Heart left ventricle (tissue), 13 donors: ENCODE measurements around the gene CSNK2A2.

Experiments
- POLR2A ChIP-seq, 2 donors: fragments of 450-650 bp; IDR thresholded peaks; one replicate each; pipeline ENCODE4 v1.6.1; 2017; ENCODE audit warnings: antibody characterized with exemption in 2 of 2, mild to moderate bottlenecking in 2 of 2, moderate library complexity in 2 of 2
- TF ChIP-seq, protein P1 (sequence below), 12 donors: fragments of 200-600 bp; sonication (generic) in 4 of 12; IDR thresholded peaks; one replicate each; pipeline versions ENCODE4 v1.5.0 to v1.8.0; 2018 to 2022; ENCODE audit warnings: antibody characterized with exemption in 12 of 12, mild to moderate bottlenecking in 5 of 12
- donor health status: ischemic (EF 13 %, LVEDD 7.1; RV severe dilation, severe dysfunction).
- donor health status: DM: no; HTN: yes; CAD: no.
- donor health status: DM: no; HTN: no; CAD: no.
- donor health status: ischemic (EF 25% LVEDD 6.9; RV normal size, moderate dysfunction).
- donor health status: ischemic (EF 25% LVEDD 5.7; RV mildly dilated, moderate dysfunction).
- donor health status: ischemic (EF 35%, LVEDD 5.7; RV mildly dilated, moderate dysfunction).
- donor health status: nonischemic (EF 11% LVEDD 7.7; RV severe dilation, severe dysfunction).
- donor health status: DM: yes; HTN: yes; CAD: no.
- donor health status: PGD.
- donor health status: ischemic (EF 29% LVEDD 5.4; RV normal size, mild dysfunction).
- donor health status: nonischemic (EF 23%, LVEDD 6.1; RV moderate dilation, normal function).

DNA sequence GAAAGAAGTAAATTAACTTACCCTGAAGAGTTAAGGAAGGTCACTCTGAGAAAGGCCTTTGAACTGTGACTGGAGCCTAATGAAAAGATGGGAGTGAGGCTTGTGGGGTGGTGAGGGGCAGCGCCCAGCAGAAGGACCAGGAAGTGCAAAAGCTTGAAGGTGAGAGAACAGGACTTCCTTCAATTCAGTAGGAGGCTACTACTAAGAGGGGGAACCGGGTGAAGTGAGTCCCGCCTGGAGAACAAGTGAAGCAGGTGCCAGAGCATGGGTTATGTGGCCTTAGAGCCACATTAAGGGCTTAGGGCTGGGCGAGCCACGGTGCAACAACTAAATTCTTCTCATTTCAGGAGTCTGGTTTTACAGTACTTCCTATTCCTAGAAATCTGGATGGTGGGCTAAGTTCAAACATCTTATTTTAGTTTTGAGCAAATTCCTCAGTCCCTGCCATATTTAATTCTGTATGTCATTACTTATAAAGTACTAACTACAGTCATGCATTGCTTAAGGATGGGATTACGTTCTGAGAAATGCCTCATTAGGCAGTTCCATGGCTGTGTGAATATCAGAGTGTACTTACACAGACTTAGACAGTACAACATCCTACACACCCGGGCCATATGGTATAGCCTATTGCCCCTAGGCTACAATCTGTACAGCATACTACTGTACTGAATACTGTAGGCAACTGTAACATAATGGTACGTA is 73.9 kb downstream of the CSNK2A2 start:
- TF ChIP-seq, protein P1, sequence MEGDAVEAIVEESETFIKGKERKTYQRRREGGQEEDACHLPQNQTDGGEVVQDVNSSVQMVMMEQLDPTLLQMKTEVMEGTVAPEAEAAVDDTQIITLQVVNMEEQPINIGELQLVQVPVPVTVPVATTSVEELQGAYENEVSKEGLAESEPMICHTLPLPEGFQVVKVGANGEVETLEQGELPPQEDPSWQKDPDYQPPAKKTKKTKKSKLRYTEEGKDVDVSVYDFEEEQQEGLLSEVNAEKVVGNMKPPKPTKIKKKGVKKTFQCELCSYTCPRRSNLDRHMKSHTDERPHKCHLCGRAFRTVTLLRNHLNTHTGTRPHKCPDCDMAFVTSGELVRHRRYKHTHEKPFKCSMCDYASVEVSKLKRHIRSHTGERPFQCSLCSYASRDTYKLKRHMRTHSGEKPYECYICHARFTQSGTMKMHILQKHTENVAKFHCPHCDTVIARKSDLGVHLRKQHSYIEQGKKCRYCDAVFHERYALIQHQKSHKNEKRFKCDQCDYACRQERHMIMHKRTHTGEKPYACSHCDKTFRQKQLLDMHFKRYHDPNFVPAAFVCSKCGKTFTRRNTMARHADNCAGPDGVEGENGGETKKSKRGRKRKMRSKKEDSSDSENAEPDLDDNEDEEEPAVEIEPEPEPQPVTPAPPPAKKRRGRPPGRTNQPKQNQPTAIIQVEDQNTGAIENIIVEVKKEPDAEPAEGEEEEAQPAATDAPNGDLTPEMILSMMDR (IDR thresholded peaks at IDR 0.05) = no peak
- TF ChIP-seq POLR2A (IDR thresholded peaks at IDR 0.05) = no peak
